ENCODE data around the gene HAVCR1.
A peak's percentile ranks its signal among the peaks of the same experiment; 100 is the strongest.
"Not testable (repeated sequence)": the region's sequence is repeated elsewhere in the genome, so short reads cannot be mapped to it uniquely, and the experiment has no call there.

Gene HAVCR1

DNA sequence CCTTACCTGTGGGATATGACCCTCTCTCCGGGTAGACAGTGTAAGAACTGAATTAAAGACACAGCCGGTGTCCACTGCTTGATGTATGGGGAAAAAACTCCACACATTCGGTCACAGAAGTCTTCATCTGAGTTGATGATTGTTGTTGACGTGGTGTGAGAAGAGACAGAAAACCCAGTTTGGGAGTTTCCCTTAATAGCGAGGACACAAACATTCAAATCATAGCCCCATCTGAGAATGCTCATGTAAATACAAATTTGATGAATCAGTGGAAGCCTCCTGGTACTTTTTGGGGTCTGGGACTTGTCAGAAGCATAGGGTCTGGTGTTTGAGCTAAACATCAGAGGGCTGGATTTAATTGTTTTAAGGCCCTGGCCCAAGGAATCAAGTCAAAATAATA, 11.0 kb downstream of the HAVCR1 start:
- DNase-seq, result no peak

DNA sequence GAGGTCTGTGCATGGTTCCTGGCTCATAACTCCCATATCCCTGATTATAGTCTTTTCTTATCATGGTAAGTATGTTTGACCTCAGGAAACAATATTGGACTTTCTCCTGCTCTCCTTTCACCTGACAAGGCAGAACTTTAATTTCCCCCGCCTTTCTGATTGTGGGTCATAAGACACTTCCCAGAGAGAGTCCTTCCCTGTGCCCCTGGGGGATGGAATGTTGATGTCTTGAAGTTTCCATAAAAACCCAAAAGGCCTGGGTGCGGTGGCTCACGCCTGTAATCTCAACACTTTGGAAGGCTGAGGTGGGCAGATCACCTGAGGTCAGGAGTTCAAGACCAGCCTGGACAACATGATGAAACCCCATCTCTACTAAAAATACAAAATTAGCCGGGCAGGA, 11.9 kb downstream of the HAVCR1 start:
- DNase-seq, result not testable (repeated sequence)

DNA sequence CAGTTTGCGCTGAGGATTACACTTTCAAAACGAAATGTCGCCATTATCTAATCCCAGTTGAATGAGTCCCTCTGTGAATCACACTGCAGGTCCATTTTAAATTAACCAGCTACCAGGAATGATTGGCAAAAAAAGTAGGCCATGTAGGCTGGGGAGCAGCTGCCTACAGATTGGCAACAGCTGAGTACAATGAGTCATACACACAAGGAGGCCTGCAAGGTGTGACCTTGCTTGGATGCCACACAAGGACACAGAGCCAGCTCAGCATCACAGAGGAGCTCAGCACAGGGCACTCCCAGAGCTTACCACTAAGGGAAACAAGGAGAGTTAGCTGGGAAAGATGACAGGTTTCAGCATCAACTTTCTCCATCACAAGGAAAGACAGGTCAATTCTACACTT, 12.9 kb downstream of the HAVCR1 start:
- DNase-seq, result no peak

DNA sequence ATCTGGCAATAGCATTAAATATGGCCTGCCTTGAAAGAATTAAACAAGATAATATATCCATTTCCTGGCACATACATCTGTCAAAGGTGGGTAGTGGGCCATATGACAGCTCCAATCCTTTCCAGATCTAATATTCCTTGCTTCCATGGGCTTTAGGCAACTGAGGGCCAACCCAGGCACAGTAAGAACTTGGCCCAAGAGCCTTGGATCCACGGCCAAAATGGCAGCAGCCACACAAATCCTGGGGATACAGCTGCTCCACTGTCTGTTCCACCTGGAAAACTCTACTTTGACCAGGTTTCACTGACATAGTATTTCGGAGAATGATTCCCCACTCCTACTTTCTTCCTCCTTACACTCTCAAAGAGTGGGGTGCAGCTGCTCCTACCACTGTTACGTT, 13.3 kb downstream of the HAVCR1 start:
- no peak for DNase-seq

DNA sequence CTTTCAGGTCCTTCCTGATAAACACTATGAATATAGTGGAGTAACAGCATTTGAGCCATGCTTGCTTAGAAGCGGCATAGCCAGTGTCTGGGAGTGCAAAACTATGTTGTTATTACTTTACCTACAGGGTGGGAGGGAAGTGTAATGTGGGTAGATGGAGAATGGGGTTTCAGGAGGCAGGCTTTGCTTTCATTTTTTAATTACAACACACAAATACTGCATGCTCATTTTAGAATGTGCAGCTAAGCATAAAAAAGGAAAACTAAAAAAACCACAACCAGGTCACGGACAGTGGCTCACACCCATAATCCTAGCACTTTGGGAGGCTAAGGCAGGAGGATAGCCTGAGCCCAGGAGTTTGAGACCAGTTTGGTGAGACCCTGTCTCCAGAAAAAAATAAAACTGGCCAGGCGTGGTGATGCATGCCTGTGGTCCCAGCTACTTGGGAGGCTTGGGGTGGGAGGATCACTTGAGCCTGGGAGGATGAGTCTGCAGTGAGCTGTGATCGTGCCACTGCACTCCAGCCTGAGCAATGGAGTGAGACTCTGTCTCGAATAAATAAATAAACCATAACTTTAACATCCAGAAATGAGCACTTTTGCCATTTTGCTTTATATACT, 20.2 kb downstream of the HAVCR1 start:
- DNase-seq, result no peak

DNA sequence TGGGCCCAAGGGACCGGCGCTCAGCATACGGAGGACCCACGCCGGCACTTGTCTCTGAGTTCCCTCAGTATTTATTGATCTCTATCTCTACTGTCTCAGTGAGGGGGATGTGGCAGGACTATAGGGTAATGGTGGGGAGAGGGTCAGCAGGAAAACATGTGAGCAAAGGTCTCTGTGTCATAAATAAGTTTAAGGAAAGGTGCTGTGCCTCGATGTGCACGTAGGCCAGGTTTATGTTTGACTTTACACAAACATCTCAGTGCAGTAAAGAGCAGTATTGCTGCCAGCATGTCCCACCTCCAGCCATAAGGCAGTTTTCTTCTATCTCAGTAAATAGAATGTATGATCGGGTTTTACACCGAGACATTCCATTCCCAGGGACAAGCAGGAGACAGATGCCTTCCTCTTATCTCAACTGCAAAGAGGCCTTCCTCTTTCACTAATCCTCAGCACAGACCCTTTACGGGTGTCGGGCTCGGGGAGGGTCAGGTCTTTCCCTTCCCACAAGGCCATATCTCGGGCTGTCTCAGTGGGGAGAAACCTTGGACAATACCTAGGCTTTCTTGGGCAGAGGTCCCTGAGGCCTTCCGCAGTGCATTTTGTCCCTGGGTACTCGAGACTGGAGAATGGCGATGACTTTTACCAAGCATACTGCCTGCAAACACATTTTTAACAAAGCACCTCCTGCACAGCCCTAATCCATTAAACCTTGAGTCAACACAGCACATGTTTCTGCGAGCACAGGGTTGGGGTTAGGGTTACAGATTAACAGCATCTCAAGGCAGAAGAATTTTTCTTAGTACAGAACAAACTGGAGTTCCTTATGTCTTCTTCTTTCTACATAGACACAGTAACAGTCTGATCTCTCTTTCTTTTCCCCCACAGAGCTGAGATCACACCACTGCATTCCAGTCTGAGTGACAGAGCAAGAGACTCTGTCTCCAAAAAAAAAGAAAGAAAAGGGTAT, 24.5 kb downstream of the HAVCR1 start:
- DNase-seq, result not testable (repeated sequence)

DNA sequence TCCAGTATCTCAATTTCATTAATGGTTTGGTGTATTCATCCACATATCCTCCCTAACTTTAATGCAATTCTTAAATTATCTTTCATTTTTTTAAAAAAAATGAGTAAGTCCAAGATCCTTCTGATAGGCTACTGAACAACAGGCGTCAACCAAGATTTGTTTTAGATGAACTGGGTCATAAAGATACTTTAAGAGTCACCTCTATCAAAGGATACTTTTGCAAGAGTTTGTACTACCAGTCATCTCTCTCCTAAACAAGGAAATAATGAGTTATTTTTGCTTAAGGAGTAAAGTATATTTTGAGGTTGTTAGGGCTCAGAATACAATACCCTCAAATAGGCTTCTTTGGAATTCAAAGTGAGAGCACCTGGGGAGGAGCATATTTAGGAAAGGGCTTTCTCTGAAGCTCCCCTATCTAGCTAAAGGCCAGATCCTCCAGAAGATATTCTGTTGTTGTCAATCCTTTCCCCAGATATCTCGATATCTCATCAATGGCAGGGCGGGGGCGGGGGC, 25.8 kb downstream of the HAVCR1 start:
- DNase-seq, result no peak

DNA sequence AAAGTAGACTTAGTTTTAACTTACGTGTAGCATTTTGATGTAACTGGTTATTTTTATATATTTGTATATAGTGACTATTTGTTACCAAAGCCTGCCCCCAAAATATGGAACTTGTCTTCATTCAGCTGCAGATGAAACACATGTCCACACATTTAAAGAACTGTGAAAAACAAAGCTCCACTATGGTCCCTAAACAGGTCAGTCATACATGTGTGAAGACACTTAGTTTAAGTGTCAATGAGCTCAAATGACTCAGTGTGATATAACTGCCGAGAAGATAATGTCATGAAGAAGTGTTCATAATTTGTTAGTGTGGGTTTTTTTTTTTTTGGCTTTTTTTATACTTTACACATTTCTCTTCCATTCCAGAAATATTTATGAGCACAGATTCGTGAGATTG, 28.2 kb downstream of the HAVCR1 start:
- no peak for DNase-seq

DNA sequence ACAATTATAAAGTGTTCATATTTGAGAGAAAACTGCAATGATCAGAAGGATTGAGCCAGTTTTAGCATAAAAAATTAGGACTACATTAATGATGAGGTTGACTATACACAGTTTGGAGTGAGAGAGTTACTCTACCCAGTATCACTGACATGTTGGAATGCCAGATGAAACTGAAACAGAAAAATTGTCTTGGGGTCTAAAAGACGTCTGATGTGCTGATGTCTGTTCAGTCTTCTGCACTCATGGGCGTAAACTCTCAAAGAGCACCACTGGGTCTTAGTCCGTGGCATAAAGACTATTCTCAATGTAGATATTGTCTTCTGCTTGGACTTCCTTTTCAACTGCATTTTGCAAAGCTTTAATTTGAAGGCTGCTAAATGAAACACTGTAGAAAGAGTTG, 29.5 kb downstream of the HAVCR1 start:
- no peak for DNase-seq

DNA sequence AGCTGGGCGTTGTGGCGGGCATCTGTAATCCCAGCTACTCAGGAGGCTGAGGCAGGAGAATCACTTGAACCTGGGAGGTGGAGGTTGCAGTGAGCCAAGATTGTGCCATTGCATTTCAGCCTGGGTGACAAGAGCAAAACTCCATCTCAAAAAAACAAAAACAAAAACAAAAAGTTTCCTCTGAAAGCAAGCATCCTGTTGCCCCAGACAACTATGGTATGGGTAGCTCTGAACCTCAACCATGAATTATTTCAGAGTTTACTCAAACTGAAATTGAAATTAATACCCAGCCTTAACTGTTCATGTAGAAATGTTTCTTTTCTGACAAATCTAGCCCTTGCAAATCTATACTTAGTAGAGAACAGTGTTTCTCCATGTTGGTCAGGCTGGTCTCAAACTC, 31.3 kb downstream of the HAVCR1 start:
- DNase-seq, result not testable (repeated sequence)

DNA sequence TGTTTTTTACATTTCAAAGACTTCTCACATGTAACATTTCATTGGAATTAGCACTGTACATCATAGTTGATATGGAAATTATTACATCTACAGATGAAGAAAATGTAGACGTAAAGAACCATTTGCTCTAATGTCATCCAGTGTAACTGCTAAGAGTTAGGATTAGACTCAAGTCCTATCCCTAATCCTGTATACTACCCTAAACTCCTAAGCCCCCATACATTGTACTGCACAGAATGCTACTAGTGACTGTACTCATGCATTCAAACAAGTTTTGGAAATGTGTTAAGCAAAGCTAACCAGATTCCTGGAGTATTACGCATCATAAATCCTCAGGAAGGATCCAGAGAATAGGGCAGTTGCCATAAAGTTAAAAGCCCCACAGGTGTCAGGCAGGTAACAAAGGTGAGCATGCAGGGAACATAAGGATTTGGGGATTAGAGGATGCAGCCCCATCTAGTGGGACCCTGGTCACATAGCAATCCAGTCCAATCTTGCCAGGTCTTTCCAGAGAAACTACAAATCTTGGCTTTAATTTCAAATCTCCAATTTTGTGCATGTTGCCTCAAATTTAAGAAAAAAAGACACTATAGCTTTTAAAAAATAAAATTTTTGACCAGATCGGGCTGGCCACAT, 32.0 kb downstream of the HAVCR1 start:
- DNase-seq, result peak; percentile 23

DNA sequence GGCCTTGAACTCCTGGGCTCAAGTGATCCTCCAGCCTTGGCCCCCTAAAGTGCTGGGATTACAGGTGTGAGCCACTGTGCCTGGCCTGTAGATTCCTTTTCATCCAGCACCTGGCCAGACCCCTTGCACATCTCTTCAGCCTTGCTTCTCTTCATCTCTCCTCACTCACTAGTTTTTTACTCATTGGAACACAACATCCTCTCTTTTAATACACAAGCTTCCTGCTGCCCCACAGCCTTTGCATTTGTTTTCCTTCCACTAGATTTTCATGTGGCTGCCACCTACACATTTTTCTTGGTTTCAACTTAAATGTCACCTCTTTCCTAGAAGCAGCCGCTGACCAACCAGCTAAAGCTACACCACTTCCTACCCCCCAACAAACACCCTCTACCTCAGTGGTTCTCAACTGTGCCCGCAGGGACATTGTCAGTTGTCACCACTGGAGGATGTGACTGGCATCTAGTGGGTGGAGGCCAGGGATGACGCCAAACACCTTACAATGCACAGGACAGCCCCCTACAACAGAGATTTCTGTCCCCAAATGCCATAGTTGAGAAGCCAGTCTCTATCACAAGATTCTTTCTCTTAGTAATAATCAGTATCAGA, 33.7 kb downstream of the HAVCR1 start:
- DNase-seq, result no peak

DNA sequence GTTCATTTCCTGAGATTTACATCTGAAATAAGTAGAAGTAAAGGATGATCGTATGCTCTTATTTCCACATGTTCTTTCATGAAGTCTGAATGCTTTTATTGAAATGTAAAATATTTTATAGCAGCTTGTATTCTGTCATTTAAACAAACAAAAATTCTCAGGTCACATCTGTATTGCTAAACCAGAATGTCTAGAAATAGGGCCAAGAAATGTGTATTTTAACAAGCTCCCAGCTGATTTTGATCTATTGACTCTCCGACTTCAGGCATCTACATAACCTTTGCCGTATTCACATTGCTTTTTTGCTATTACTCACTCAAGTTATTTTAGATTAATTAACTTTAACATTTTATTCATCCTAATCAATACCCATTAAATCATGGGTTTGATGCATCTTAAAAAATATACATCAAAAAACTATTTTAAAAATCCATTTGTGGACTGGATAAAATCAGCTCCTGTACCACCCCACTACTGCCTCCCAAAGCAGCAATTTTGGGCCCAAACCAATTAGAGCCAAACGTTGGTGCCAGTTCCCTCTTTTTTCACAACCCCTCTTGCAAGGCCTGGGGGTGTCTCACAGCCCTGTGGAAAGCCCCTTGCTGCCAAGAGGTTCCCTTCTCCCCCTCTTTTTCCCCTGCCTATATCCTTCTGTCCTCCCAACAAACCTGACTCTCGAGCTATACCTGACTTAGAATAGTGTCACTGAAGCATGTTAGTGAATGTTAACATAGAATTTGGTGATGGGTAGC, 34.5 kb downstream of the HAVCR1 start:
- no peak for DNase-seq

DNA sequence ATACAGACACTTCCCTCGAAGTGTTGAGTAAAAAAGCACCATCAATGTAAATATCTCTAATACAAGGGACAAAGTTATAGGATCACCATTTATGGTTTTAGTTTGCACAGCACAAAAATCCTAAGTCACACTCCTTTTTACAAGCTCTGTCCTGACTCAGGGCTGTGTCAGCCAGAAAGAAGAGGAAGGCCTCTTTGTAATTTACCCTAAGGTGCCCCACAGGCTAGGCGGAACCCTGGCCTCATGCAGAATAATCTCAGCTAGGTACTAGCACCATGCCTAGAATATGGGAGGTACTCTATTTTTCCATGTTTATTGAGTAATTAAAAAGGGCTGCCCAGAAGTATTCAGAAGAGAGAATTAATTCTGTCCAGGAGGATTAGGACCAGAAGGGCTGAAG, 36.9 kb downstream of the HAVCR1 start:
- DNase-seq, result no peak

DNA sequence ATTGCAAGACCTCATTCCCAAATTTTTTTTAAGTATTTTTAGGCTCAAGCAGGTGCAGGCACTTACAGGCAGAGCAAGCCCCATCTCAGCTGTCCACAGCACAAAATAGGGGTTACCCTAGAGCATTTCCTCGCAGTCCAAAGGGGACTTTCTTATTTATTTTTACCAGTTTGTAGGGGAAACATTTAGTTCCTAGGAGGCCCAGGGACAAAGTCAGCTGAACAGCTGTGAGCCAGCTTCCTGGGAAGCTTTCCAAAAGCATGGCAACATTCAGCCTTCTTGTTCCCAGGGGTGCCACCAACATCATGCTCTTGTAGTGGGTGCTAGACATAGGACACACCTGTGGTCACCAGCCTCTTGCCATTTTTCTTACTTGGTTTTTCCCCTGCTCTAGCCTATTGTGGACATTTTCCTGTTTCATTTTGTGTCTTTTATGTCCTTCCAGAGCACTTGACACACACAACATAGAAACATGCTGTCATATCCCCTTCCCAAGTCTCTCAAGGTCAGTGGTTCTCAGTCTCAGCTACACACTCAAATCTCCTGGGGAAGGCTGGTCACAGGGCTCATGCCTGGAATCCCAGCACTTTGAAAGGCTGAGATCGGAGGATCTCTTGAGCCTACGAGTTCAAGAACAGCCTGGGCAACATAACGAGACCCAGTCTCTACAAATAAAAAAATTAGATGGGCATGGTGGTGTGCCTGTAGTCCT, 38.2 kb downstream of the HAVCR1 start:
- no peak for DNase-seq

DNA sequence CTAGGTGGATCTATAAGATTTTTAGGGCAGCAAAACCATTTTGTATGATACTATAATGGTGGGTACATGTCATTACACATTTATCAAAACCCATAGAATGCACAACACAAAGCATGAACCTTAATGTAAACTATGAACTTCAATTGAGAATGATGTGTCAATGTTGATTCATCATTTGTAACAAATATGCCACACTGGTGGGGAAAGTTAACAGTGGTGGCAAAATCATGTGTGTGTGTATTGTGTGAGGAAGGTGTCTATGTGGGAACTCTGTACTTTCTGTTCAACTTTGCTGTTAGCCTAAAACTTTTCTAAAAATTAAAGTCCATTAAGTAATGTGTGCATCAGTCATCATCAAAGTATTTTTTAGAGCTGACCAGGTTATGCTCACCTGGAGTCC, 38.9 kb downstream of the HAVCR1 start:
- DNase-seq, result no peak

DNA sequence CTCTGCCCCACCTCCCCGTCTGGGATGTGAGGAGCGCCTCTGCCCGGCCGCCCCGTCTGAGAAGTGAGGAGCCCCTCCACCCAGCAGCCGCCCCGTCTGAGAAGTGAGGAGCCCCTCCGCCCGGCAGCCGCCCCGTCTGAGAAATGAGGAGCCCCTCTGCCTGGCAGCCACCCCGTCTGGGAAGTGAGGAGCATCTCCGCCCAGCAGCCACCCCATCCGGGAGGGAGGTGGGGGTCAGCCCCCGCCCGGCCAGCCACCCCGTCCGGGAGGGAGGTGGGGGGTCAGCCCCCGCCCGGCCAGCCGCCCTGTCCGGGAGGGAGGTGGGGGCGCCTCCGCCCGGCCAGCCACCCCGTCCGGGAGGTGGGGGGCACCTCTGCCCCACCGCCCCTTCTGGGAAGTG, 44.8 kb downstream of the HAVCR1 start:
- not testable (repeated sequence) for DNase-seq

DNA sequence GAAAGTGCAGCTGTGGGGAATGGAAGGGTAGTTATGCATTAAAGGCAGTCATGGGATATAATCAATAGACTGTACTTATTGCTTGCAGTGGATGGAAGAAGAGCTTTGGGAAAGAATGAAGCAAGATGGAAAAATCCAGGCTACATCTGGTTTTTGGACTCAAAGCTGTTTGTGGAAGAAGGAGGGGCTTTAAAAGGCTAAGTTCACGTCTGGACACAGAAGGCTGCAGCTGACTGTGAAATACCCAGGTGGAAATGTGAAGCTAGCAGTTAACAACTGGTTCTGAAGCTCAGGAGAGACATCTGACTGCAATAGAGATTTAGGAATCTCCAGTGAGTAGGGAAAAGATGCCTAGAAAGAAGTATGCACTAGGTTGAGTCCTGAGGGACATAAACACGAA, 52.7 kb downstream of the HAVCR1 start:
- no peak for DNase-seq

DNA sequence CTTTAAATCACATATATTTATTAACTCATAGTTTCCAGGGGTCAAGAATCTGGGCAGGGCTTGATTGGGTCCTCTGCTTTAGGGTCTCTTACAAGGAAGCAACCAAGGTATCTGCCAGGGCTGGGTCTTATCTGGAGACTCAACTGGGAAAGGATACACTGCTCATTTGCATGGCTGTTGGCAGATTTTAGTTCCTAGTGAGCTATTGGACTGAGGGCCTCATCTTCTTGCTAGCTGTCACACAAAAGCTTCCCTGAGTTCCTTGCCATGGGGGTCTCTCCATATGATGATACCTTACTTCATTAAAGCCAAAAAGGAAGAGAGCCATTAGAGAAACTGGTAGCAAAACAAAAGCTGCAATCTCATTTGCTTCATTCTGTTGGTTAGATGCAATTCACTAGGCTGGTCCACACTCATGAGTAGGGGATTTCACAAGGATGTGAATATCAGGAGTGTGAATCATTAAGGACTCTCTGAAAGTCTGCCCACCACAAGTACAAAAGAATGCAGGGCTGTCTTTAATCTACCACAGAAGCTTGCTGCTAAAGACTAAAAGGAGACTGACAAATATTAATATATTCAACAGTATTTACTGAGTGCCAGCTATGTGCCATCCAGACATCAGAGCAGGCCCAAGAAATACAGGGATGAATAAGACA, 53.9 kb downstream of the HAVCR1 start:
- DNase-seq, result no peak

DNA sequence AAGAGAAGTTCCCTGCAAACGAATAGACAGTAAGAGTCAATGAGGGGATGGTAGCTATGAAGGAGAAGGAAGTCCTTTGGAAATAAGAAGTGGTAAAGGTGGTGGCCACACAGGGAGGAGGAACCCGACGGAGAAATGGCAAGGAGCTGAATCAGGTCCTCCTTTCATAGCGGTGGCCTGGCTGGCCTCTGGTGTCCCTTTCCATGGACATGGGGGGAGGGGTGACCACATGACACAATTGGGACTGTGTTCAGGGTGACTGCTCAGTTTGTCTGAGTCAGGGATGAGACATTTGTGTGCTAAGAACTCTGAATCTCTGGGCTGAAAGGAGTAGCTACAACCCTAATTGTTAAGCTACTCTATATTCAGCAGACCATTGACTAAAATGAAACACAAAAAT, 67.2 kb downstream of the HAVCR1 start:
- no peak for DNase-seq

DNA sequence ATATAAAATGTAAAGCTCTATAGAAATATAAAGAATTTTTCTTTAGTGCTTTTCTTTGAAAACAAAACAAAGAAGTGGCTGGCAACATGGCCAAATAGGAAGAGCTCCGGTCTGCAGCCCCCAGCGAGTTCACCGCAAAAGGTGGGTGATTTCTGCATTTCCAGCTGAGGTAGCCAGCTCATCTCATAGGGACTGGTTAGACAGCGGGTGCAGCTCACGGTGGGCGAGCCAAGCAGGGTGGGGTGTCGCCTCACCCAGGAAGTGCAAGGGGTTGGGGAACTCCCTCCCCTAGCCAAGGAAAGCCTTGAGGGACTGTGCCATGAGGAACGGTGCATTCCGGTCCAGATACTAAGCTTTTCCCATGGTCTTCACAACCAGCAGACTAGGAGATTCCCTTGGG, 74.9 kb downstream of the HAVCR1 start:
- no peak for DNase-seq

Data from NCI-H2029 (cell line).